A549 (cell line): ENCODE measurements around the gene CCDC188. TPM values are rescaled to one million over a fixed set of nuclear protein-coding genes. Genes with fewer than 3 reads are reported as not detected.

Source experiments
- ATAC-seq, 2 experiments: fragments of 200-7000 bp in 1 of 2; fragments of >200 bp in 1 of 2; cut with Nextera tagmentation in 1 of 2; cut with Tn5 transposase in 1 of 2; 3 replicates each; pipeline versions ENCODE4 v1.8.0 to v1.9.1; 2018 to 2020; ENCODE audit warnings: mild to moderate bottlenecking in 1 of 2, moderate library complexity in 1 of 2
- CTCF ChIA-PET: fragments of 300-600 bp; sonication (Branson Sonifier 250); formaldehyde crosslinking; extraction: SDS; loops from one replicate; lab custom pipeline; 2021; ENCODE audit warnings: antibody characterized with exemption, inconsistent platforms; lab: Yijun Ruan, JAX
- POLR2A ChIA-PET: fragments of 350-600 bp; formaldehyde crosslinking; extraction: SDS; loops from one replicate; lab custom pipeline; 2021; ENCODE audit warnings: antibody characterized with exemption, inconsistent platforms; lab: Yijun Ruan, JAX
- DNase-seq, 2 experiments: peaks; one replicate each; pipeline versions ENCODE4 v3.0.0 to v3.0.0-alpha.2; 2011 to 2016; ENCODE audit warnings: low read depth in 1 of 2, low spot score in 1 of 2
- FAIRE-seq: peaks from 2 replicates; lab custom pipeline; 2011; peaks lifted over from hg19 to GRCh38; lab: Jason Lieb, UNC
- H3K27ac ChIP-seq, 2 experiments: fragments of >200 bp; sonication (Bioruptor Twin); formaldehyde crosslinking; 3 replicates each; pipeline ENCODE4 v1.5.1; 2016 to 2017
- H3K4me1 ChIP-seq: fragments of >200 bp; sonication (Bioruptor Twin); formaldehyde crosslinking; 3 replicates; pipeline ENCODE4 v1.6.1; 2016
- H3K4me2 ChIP-seq: fragments of >200 bp; sonication (Bioruptor Twin); formaldehyde crosslinking; 3 replicates; pipeline ENCODE4 v1.6.1; 2016
- H3K4me3 ChIP-seq: fragments of >200 bp; sonication (Bioruptor Twin); formaldehyde crosslinking; 3 replicates; pipeline ENCODE4 v1.5.1; 2016
- H3K9me3 ChIP-seq: fragments of >200 bp; sonication (Bioruptor Twin); formaldehyde crosslinking; 3 replicates; pipeline ENCODE4 v1.6.1; 2016
- BCL3 ChIP-seq: fragments of >200 bp; sonication (Bioruptor Twin); formaldehyde crosslinking; IDR thresholded peaks from 3 replicates; pipeline ENCODE4 v1.6.1; 2016
- CBX2 ChIP-seq: fragments of 200-600 bp; sonication (generic); IDR thresholded peaks from 2 replicates; pipeline ENCODE4 v1.6.1; 2016; ENCODE audit warnings: low read depth, mild to moderate bottlenecking, borderline replicate concordance
- CHD4 ChIP-seq: fragments of 200-600 bp; sonication (generic); IDR thresholded peaks from 2 replicates; pipeline ENCODE4 v1.6.1; 2016; ENCODE audit warnings: antibody characterized with exemption, mild to moderate bottlenecking, borderline replicate concordance
- ESRRA ChIP-seq: fragments of 150-350 bp; IDR thresholded peaks from 2 replicates; pipeline ENCODE4 v1.6.1; 2014; ENCODE audit warnings: mild to moderate bottlenecking, low read length, borderline replicate concordance
- FOXS1 ChIP-seq: fragments of 250-450 bp; sonication (Bioruptor Pico); IDR thresholded peaks from 2 replicates; pipeline ENCODE4 v1.5.0; 2020; ENCODE audit warnings: mild to moderate bottlenecking, moderate library complexity
- JUN ChIP-seq, 2 experiments: fragments of >200 bp; sonication (Bioruptor Twin); formaldehyde crosslinking; IDR thresholded peaks; 2 replicates in 1 of 2; 3 replicates in 1 of 2; pipeline ENCODE4 v1.6.1; 2016 to 2017
- MAZ ChIP-seq: fragments of 150-350 bp; IDR thresholded peaks from 2 replicates; pipeline ENCODE4 v1.6.1; 2014; ENCODE audit warnings: antibody characterized with exemption, low read depth, low read length, borderline replicate concordance
- MYC ChIP-seq: IDR thresholded peaks from 2 replicates; pipeline ENCODE4 v1.6.1; 2012; ENCODE audit warnings: mild to moderate bottlenecking, inconsistent platforms, low read length, improper control_type of control experiment, borderline replicate concordance
- PBX3 ChIP-seq: IDR thresholded peaks from 2 replicates; pipeline ENCODE4 v1.6.1; 2012
- POLR2AphosphoS2 ChIP-seq: conservative IDR thresholded peaks from 2 replicates; pipeline ENCODE4 v1.6.1; 2012; ENCODE audit warnings: low read length, improper control_type of control experiment, inconsistent platforms
- RAD21 ChIP-seq, 2 experiments: fragments of >200 bp in 1 of 2; sonication (Bioruptor Twin) in 1 of 2; formaldehyde crosslinking in 1 of 2; IDR thresholded peaks in 1 of 2; conservative IDR thresholded peaks in 1 of 2; 2 replicates in 1 of 2; 3 replicates in 1 of 2; pipeline ENCODE4 v1.6.1; 2012 to 2018; ENCODE audit warnings: inconsistent platforms in 1 of 2
- REST ChIP-seq: fragments of 200-600 bp; sonication (generic); IDR thresholded peaks from 2 replicates; pipeline ENCODE4 v1.6.1; 2016; ENCODE audit warnings: antibody characterized with exemption, mild to moderate bottlenecking, moderate library complexity
- SMC3 ChIP-seq: fragments of >200 bp; sonication (Bioruptor Twin); formaldehyde crosslinking; IDR thresholded peaks from 3 replicates; pipeline ENCODE4 v1.6.1; 2018; ENCODE audit warnings: inconsistent platforms
- TFCP2L1 ChIP-seq: fragments of 250-450 bp; sonication (Bioruptor Pico); IDR thresholded peaks from 2 replicates; pipeline ENCODE4 v1.5.0; 2021; ENCODE audit warnings: mild to moderate bottlenecking
- ZC3H11A ChIP-seq: fragments of 450-650 bp; IDR thresholded peaks from 2 replicates; pipeline ENCODE4 v1.6.1; 2014; ENCODE audit warnings: antibody characterized with exemption, mild to moderate bottlenecking
- ZNF302 ChIP-seq: fragments of 250-450 bp; sonication (Bioruptor Pico); IDR thresholded peaks from 2 replicates; pipeline ENCODE4 v1.9.0; 2021; ENCODE audit warnings: inconsistent platforms, mild to moderate bottlenecking, moderate library complexity
- WGBS: methylation state at CpG from one replicate; pipeline ENCODE4 v1.1.6; 2017; ENCODE audit errors: missing lambda C conversion rate; 5-methylcytosine and 5-hydroxymethylcytosine counted together
- polyA plus RNA-seq, 4 experiments: library from polyadenylated mRNA; depleted of rRNA in 3 of 4; stranded (reverse); fragments of >200 nt; fragmentation: RNase III in 1 of 4; extraction: RNeasy Plus Mini Kit Qiagen cat#74134 plus additional on column Dnase treatment in 1 of 4; gene quantifications; 2 replicates in 3 of 4; 3 replicates in 1 of 4; pipeline ENCODE4 v1.2.3, GENCODE V29; 2011 to 2017
- TF ChIP-seq, protein P1 (sequence below): fragments of 250-450 bp; sonication (Bioruptor Pico); IDR thresholded peaks from 2 replicates; pipeline ENCODE4 v1.5.0; 2021; ENCODE audit warnings: mild to moderate bottlenecking, moderate library complexity, borderline replicate concordance
- TF ChIP-seq, protein P2 (sequence below): fragments of >200 bp; sonication (Bioruptor Twin); formaldehyde crosslinking; IDR thresholded peaks from 3 replicates; pipeline ENCODE4 v1.5.1; 2016

Gene CCDC188
- polyA plus RNA-seq, 2 of the 4 experiments (the other 2 are of a cell fraction) = not detected

GRCh38 chr22:20196094-20196842, 45.4 kb upstream of the CCDC188 start:
- H3K27ac ChIP-seq = no peak overlapping the region
- DNase-seq (no peak), FAIRE-seq (no peak), ATAC-seq (peak in 1 of 2 experiments; percentile 23; a peak in 2 of 6 replicates)
- no peaks in the 10 kb centered on the region for H3K9me3 ChIP-seq
- WGBS = 65% methylated on average over 14 of the region's 19 CpGs
- CTCF ChIA-PET = interaction anchor here (1.4 kb wide), 1 partner anchor 42 kb away, joined by 4 read pairs; no protein-coding TSS in a partner anchor
- no peaks in the 10 kb centered on the region for H3K4me1 ChIP-seq
- no peak overlapping the region for H3K4me2 ChIP-seq
- H3K4me3 ChIP-seq = no peak overlapping the region
- TF ChIP-seq MAZ (no peak), POLR2AphosphoS2 (no peak), REST (no peak), TFCP2L1 (CRISPR knock-in tag) (no peak), CBX2 (no peak), SMC3 (no peak), RAD21 (conservative IDR thresholded peaks at IDR 0.05 in 1 of 2, IDR thresholded peaks at IDR 0.05 in 1 of 2) (no peak), ZC3H11A (no peak), JUN (IDR thresholded peaks at IDR 0.05) (no peak), CHD4 (no peak), BCL3 (no peak), MYC (no peak), ZNF302 (CRISPR knock-in tag) (no peak), FOXS1 (CRISPR knock-in tag) (no peak), PBX3 (no peak), ESRRA (no peak)
- TF ChIP-seq, protein P1, sequence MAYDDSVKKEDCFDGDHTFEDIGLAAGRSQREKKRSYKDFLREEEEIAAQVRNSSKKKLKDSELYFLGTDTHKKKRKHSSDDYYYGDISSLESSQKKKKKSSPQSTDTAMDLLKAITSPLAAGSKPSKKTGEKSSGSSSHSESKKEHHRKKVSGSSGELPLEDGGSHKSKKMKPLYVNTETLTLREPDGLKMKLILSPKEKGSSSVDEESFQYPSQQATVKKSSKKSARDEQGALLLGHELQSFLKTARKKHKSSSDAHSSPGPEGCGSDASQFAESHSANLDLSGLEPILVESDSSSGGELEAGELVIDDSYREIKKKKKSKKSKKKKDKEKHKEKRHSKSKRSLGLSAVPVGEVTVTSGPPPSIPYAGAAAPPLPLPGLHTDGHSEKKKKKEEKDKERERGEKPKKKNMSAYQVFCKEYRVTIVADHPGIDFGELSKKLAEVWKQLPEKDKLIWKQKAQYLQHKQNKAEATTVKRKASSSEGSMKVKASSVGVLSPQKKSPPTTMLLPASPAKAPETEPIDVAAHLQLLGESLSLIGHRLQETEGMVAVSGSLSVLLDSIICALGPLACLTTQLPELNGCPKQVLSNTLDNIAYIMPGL (CRISPR knock-in tag) = no peak
- TF ChIP-seq, protein P2, sequence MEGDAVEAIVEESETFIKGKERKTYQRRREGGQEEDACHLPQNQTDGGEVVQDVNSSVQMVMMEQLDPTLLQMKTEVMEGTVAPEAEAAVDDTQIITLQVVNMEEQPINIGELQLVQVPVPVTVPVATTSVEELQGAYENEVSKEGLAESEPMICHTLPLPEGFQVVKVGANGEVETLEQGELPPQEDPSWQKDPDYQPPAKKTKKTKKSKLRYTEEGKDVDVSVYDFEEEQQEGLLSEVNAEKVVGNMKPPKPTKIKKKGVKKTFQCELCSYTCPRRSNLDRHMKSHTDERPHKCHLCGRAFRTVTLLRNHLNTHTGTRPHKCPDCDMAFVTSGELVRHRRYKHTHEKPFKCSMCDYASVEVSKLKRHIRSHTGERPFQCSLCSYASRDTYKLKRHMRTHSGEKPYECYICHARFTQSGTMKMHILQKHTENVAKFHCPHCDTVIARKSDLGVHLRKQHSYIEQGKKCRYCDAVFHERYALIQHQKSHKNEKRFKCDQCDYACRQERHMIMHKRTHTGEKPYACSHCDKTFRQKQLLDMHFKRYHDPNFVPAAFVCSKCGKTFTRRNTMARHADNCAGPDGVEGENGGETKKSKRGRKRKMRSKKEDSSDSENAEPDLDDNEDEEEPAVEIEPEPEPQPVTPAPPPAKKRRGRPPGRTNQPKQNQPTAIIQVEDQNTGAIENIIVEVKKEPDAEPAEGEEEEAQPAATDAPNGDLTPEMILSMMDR = no peak
- POLR2A ChIA-PET = no interaction called here
